ENCODE results near the gene YOD1.
A peak's percentile ranks its signal among the peaks of the same experiment; 100 is the strongest.
"Not testable (repeated sequence)": the region's sequence is repeated elsewhere in the genome, so short reads cannot be mapped to it uniquely, and the experiment has no call there.

The YOD1 gene

DNA sequence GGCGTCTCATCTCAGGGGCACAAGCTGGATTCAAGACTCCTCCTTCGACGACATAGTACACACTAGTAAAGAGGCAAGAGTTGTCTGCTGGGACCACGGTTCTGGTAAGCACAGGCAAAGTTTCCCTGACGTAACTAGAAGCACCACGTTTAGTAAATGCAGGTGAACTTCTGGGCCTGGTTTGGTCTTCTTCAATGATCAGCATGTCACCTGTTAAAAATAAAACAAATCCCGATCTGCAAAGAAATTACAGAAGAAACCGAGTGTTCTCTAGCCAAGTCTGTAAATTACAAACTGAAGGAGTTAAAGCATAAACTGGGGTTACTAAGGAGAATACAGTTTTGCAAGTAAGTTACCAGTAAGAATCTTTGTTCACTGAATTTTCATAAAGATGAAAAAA is 1.5 kb downstream of the YOD1 start:
- DNase-seq (ENCODE audit: low read depth, low spot score): no peak
- POLR2A ChIA-PET: no interaction called here
- H3K4me3 ChIP-seq (ENCODE audit: low read depth, low read length): peak overlapping the region; percentile 84

GRCh38 chr1:207049054-207049453 is 2.0 kb downstream of the YOD1 start:
- DNase-seq (ENCODE audit: low read depth, low spot score): no peak
- no peak overlapping the region for H3K4me3 ChIP-seq (ENCODE audit: low read depth, low read length)
- TF ChIP-seq CTCF (IDR thresholded peaks at IDR 0.05; ENCODE audit: insufficient read depth, low read length, missing control alignments): no peak
- ChIA-PET CTCF (interaction anchor here (0.8 to 5.8 kb wide), 13 partner anchors 10 to 356 kb away, joined by 3 to 53 read pairs (median 10); partner anchors contain the start of gene C1orf116), POLR2A (interaction anchor here (0.5 kb wide), 1 partner anchor 382 kb away, joined by 4 read pairs; no protein-coding TSS in a partner anchor)

More for the DNA sequence above, 1.5 kb downstream of the YOD1 start:
- CTCF ChIA-PET: interaction anchor here (0.8 to 5.8 kb wide), 21 partner anchors 9 to 356 kb away, joined by 3 to 53 read pairs (median 5); partner anchors contain the start of gene C1orf116
- TF ChIP-seq CTCF (IDR thresholded peaks at IDR 0.05; ENCODE audit: insufficient read depth, low read length, missing control alignments): no peak

GRCh38 chr1:207048041-207048440 is 3.0 kb downstream of the YOD1 start:
- no peak overlapping the region for H3K4me3 ChIP-seq (ENCODE audit: low read depth, low read length)
- POLR2A ChIA-PET: no interaction called here
- CTCF ChIA-PET: interaction anchor here (1.1 to 5.8 kb wide), 8 partner anchors 9 to 436 kb away, joined by 4 to 53 read pairs (median 12); partner anchors contain the start of genes C1orf116 and EIF2D
- TF ChIP-seq CTCF (IDR thresholded peaks at IDR 0.05; ENCODE audit: insufficient read depth, low read length, missing control alignments): no peak
- no peak for DNase-seq (ENCODE audit: low read depth, low spot score)

- ChIA-PET CTCF (interaction anchor here (0.6 to 5.8 kb wide), 7 partner anchors 9 to 435 kb away, joined by 3 to 53 read pairs (median 5); partner anchors contain the start of genes C1orf116 and EIF2D), POLR2A (no interaction called here)
- no peak for DNase-seq (ENCODE audit: low read depth, low spot score)
- no peak for TF ChIP-seq CTCF (IDR thresholded peaks at IDR 0.05; ENCODE audit: insufficient read depth, low read length, missing control alignments)
- no peak overlapping the region for H3K4me3 ChIP-seq (ENCODE audit: low read depth, low read length)
Measured at GRCh38 chr1:207047505-207047904, 3.5 kb downstream of the YOD1 start.

- TF ChIP-seq CTCF (IDR thresholded peaks at IDR 0.05; ENCODE audit: insufficient read depth, low read length, missing control alignments): no peak
- ChIA-PET POLR2A (no interaction called here), CTCF (interaction anchor here (0.6 to 2.0 kb wide), 3 partner anchors 8 to 441 kb away, joined by 3 to 7 read pairs (median 3); no protein-coding TSS in a partner anchor)
- H3K4me3 ChIP-seq (ENCODE audit: low read depth, low read length): no peak overlapping the region
- DNase-seq (ENCODE audit: low read depth, low spot score): no peak
Measured at GRCh38 chr1:207045453-207045852, 5.6 kb downstream of the YOD1 start.

GRCh38 chr1:207041397-207041796 is 9.6 kb downstream of the YOD1 start:
- POLR2A ChIA-PET; DNase-seq (ENCODE audit: low read depth, low spot score); H3K4me3 ChIP-seq (ENCODE audit: low read depth, low read length): not testable (repeated sequence)
- CTCF ChIA-PET: interaction anchor here (1.2 to 7.7 kb wide), 2 partner anchors 7 to 16 kb away, joined by 4 to 50 read pairs; no protein-coding TSS in a partner anchor

DNA sequence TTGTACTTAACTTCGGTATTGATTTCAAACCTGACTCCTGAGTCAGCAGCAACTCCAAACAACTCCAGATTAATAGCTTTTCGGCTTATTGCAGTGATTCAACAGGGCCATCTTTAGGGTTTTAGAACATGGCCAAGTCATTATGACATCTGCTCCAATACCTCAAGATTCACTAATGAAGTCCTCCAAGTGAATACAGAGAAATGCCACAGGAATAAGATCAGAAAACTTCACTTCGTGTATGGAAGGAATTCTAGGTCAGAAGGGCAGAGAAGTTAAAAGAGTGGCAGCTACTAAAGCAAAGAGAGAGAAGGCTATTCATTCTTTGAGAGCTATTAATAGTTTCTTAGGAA is 10.9 kb downstream of the YOD1 start:
- no peak for TF ChIP-seq CTCF (IDR thresholded peaks at IDR 0.05; ENCODE audit: insufficient read depth, low read length, missing control alignments)
- POLR2A ChIA-PET: no interaction called here
- CTCF ChIA-PET: interaction anchor here (0.9 to 7.7 kb wide), 6 partner anchors 8 to 364 kb away, joined by 4 to 50 read pairs (median 4); no protein-coding TSS in a partner anchor
- H3K4me3 ChIP-seq (ENCODE audit: low read depth, low read length): no peak overlapping the region
- DNase-seq (ENCODE audit: low read depth, low spot score): no peak
